NCI-H82 treated with DMSO at 0.1 percent for 48 hours (cell line): Measurements from ENCODE around the gene KPNB1.
"Not testable (repeated sequence)": the region's sequence is repeated elsewhere in the genome, so short reads cannot be mapped to it uniquely, and the experiment has no call there.

ENCODE experiments used
- DNase-seq: peaks from one replicate; lab custom pipeline; 2025; ENCODE audit not compliant: unreplicated experiment; lab: John Stamatoyannopoulos, UW

The KPNB1 gene

GRCh38 chr17:47676510-47677165 is 26.9 kb downstream of the KPNB1 start:
- no peak for DNase-seq

GRCh38 chr17:47678196-47678595 is 28.5 kb downstream of the KPNB1 start:
- DNase-seq: no peak

- DNase-seq: no peak
Observed at GRCh38 chr17:47682138-47682537, 32.4 kb downstream of the KPNB1 start.

GRCh38 chr17:47682727-47683126 is 33.0 kb downstream of the KPNB1 start:
- DNase-seq: not testable (repeated sequence)

- DNase-seq: no peak
Observed at GRCh38 chr17:47684025-47684424, 34.3 kb downstream of the KPNB1 start.

GRCh38 chr17:47684535-47685193 is 34.9 kb downstream of the KPNB1 start:
- DNase-seq: no peak

- no peak for DNase-seq
Observed at GRCh38 chr17:47685556-47686275, 36.0 kb downstream of the KPNB1 start.

GRCh38 chr17:47686276-47686635 is 36.5 kb downstream of the KPNB1 start:
- no peak for DNase-seq

GRCh38 chr17:47686664-47687327 is 37.1 kb downstream of the KPNB1 start:
- DNase-seq: no peak

GRCh38 chr17:47687328-47687690 is 37.6 kb downstream of the KPNB1 start:
- DNase-seq: no peak

- DNase-seq: no peak
Observed at GRCh38 chr17:47687748-47688147, 38.0 kb downstream of the KPNB1 start.

GRCh38 chr17:47690121-47690520 is 40.4 kb downstream of the KPNB1 start:
- DNase-seq: no peak

- no peak for DNase-seq
Observed at GRCh38 chr17:47692137-47692894, 42.6 kb downstream of the KPNB1 start.

- no peak for DNase-seq
Observed at GRCh38 chr17:47692895-47693730, 43.4 kb downstream of the KPNB1 start.

GRCh38 chr17:47693731-47694580 is 44.2 kb downstream of the KPNB1 start, which contains the start of gene TBKBP1:
Gene TBKBP1, plus strand, starts transcription at chr17:47694161. Its CDS starts 1,952 bp downstream, at chr17:47696113.
- peak; percentile 28 for DNase-seq

- DNase-seq: peak; percentile 15
Observed at GRCh38 chr17:47694581-47695428, 45.1 kb downstream of the KPNB1 start.

GRCh38 chr17:47695429-47696376 is 46.0 kb downstream of the KPNB1 start:
- no peak for DNase-seq
